Measurements from ENCODE around the gene FUT7. TPM values are rescaled to one million over a fixed set of nuclear protein-coding genes. Genes with fewer than 3 reads are reported as not detected.

The FUT7 gene
- total and polyA plus RNA-seq, 2 of the 13 experiments (the other 11 are each of a cell fraction or from before 2014, with no cell fraction given): 0.05 TPM; not detected in 1

DNA sequence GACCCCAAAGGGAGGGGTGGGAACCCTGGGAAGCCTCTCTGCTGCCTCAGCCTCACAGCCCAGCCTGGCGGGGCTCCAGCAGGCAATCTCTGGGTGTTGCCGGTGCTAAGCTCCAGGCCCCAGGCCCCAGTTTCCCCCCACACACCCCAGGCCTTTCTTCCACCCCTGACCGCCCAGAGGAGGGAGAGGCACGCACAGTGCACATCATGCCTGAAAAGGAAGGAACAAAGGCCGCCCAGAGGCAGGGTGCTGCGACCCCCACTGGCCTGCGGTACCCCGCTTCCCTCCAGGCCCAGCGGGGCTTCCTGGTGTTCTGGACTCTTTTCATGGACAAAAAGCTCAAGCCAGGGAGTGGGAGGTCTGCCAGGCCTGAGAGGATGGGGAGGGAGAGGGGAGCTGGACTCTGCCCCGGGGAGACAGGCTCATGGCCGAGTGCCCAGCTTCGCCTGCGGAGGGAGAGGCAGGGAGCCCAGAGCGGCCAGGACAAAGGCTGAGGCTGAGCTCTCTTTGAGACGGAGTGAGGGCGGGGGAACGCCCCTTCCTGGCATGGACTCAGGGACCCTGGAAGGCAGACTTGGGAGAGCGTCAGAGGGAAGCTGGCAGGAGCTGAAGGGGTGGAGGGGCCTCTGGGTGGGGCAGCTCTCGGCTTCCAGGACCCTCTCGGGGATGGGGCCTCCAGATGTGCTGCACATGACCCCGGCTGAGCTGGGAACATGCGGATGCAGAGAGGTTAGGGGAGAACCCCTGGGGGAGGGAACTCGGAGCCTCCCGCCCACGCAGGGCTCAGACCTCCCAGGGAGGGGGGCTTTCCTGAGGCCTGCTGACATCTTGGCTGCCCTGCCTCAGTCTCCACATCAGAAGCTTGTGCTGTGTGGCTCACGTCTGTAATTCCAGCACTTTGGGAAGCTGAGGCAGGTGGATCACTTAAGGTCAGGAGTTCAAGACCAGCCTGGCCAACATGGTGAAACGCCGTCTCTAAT lies 23.8 kb upstream of the FUT7 start (continued):
- no peak for TF ChIP-seq FOSL1 (CRISPR knock-in tag; IDR thresholded peaks at IDR 0.05; ENCODE audit: borderline replicate concordance)
- no peak for TF ChIP-seq ZKSCAN5 (CRISPR knock-in tag; IDR thresholded peaks at IDR 0.05)
- TF ChIP-seq EP300 (IDR thresholded peaks at IDR 0.05; ENCODE audit: low read depth in 2 of 2, low read length in 2 of 2): peak in 1 of 2 experiments; percentile 47; a peak in 1 of 4 replicates
- TF ChIP-seq EP300 (CRISPR knock-in tag; IDR thresholded peaks at IDR 0.05; ENCODE audit: borderline replicate concordance): no peak
- 0 out of 2 replicates have a peak, but pooled peaks have one; percentile 5 for TF ChIP-seq IRX3 (CRISPR knock-in tag; IDR thresholded peaks at IDR 0.05; ENCODE audit: borderline replicate concordance, low read depth)
- TF ChIP-seq AHR (CRISPR knock-in tag; IDR thresholded peaks at IDR 0.05): no peak
- no peak; the same call in 1 of the 2 replicates for TF ChIP-seq ZNF350 (CRISPR knock-in tag; IDR thresholded peaks at IDR 0.05; ENCODE audit: borderline replicate concordance, low read depth)
- no peak for TF ChIP-seq MYNN (CRISPR knock-in tag; IDR thresholded peaks at IDR 0.05; ENCODE audit: low read depth)
- no peak for TF ChIP-seq NBN (conservative IDR thresholded peaks at IDR 0.05)
- no peak for TF ChIP-seq ELK4 (CRISPR knock-in tag; IDR thresholded peaks at IDR 0.05; ENCODE audit: borderline replicate concordance)
- TF ChIP-seq, protein P1, sequence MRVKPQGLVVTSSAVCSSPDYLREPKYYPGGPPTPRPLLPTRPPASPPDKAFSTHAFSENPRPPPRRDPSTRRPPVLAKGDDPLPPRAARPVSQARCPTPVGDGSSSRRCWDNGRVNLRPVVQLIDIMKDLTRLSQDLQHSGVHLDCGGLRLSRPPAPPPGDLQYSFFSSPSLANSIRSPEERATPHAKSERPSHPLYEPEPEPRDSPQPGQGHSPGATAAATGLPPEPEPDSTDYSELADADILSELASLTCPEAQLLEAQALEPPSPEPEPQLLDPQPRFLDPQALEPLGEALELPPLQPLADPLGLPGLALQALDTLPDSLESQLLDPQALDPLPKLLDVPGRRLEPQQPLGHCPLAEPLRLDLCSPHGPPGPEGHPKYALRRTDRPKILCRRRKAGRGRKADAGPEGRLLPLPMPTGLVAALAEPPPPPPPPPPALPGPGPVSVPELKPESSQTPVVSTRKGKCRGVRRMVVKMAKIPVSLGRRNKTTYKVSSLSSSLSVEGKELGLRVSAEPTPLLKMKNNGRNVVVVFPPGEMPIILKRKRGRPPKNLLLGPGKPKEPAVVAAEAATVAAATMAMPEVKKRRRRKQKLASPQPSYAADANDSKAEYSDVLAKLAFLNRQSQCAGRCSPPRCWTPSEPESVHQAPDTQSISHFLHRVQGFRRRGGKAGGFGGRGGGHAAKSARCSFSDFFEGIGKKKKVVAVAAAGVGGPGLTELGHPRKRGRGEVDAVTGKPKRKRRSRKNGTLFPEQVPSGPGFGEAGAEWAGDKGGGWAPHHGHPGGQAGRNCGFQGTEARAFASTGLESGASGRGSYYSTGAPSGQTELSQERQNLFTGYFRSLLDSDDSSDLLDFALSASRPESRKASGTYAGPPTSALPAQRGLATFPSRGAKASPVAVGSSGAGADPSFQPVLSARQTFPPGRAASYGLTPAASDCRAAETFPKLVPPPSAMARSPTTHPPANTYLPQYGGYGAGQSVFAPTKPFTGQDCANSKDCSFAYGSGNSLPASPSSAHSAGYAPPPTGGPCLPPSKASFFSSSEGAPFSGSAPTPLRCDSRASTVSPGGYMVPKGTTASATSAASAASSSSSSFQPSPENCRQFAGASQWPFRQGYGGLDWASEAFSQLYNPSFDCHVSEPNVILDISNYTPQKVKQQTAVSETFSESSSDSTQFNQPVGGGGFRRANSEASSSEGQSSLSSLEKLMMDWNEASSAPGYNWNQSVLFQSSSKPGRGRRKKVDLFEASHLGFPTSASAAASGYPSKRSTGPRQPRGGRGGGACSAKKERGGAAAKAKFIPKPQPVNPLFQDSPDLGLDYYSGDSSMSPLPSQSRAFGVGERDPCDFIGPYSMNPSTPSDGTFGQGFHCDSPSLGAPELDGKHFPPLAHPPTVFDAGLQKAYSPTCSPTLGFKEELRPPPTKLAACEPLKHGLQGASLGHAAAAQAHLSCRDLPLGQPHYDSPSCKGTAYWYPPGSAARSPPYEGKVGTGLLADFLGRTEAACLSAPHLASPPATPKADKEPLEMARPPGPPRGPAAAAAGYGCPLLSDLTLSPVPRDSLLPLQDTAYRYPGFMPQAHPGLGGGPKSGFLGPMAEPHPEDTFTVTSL (CRISPR knock-in tag; IDR thresholded peaks at IDR 0.05; ENCODE audit: borderline replicate concordance): peak; percentile 43; the same call in 1 of the 2 replicates
- no peak for TF ChIP-seq ZNF790 (CRISPR knock-in tag; IDR thresholded peaks at IDR 0.05; ENCODE audit: borderline replicate concordance)
- no peak for TF ChIP-seq EED (CRISPR knock-in tag; IDR thresholded peaks at IDR 0.05)
- no peak for TF ChIP-seq U2AF2 (IDR thresholded peaks at IDR 0.05; ENCODE audit: low read depth, low read length)
- TF ChIP-seq PLRG1 (conservative IDR thresholded peaks at IDR 0.05): no peak
- TF ChIP-seq GATAD1 (CRISPR knock-in tag; IDR thresholded peaks at IDR 0.05): peak; percentile 48; the same call in 1 of the 2 replicates
- no peak for TF ChIP-seq AGO1 (IDR thresholded peaks at IDR 0.05; ENCODE audit: low read depth, low read length, poor library complexity, severe bottlenecking)
- TF ChIP-seq, protein P2, sequence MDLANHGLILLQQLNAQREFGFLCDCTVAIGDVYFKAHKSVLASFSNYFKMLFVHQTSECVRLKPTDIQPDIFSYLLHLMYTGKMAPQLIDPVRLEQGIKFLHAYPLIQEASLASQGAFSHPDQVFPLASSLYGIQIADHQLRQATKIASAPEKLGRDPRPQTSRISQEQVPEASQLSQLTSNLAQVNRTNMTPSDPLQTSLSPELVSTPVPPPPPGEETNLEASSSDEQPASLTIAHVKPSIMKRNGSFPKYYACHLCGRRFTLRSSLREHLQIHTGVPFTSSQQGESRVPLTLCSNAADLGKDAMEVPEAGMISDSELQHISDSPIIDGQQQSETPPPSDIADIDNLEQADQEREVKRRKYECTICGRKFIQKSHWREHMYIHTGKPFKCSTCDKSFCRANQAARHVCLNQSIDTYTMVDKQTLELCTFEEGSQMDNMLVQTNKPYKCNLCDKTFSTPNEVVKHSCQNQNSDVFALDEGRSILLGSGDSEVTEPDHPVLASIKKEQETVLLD (CRISPR knock-in tag; IDR thresholded peaks at IDR 0.05; ENCODE audit: low read depth): no peak
